NCI-H1092 treated with DMSO at 0.1 percent for 48 hours (cell line): ENCODE measurements around the gene PES1.
"Not testable (repeated sequence)": the region's sequence is repeated elsewhere in the genome, so short reads cannot be mapped to it uniquely, and the experiment has no call there.

Source experiments
- DNase-seq: peaks from one replicate; lab custom pipeline; 2025; lab: John Stamatoyannopoulos, UW

PES1 gene

DNA sequence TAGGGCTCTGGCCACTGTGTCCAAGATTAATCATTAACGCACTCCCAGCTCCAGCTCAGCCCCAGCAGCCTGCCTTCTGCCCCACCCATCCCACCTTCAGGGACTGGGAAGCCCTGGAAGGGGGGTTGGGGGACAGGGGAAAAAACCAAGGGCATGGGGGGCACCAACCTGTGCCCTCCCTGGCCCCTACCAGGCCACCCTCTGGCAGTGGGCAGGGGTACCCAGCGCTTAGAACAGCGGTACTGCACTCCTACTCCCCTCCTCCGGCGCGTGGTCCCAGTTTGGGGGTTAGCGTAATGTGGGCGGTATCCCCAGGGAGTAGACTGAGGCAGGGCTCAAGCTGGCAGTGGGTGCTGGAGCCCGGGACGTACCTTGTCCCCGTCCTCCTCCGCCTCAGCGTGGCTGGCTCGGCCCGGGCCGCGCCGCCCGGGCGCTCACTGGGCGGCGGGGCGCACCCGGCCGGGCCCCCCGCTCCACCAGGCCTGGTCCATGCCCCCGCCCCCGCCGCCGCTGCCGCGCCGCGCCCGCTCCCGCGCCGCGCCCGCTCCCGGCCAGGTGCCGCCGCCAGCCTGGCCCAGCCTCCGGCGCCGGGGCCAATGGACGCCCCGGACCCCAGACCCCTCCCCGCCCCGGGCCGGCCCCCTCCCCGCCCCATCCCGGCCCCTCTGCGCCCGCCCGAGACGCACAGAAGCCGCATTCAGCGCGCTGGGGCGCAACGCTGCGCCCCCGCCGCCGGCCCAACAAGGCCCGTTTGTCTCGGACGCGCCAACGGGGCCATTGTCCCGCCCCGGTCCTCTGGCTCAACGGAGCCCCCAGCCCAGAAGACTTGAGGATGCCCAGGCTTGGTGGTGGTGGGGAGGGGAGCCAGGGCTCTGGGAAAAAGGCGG lies 17.4 kb downstream of the PES1 start, which contains the start of gene GAL3ST1:
Gene GAL3ST1 (minus strand): TSS at position 571 of the 887 bp plus-strand sequence. CDS start 17,273 bp downstream, outside the sequence.
- no peak for DNase-seq

DNA sequence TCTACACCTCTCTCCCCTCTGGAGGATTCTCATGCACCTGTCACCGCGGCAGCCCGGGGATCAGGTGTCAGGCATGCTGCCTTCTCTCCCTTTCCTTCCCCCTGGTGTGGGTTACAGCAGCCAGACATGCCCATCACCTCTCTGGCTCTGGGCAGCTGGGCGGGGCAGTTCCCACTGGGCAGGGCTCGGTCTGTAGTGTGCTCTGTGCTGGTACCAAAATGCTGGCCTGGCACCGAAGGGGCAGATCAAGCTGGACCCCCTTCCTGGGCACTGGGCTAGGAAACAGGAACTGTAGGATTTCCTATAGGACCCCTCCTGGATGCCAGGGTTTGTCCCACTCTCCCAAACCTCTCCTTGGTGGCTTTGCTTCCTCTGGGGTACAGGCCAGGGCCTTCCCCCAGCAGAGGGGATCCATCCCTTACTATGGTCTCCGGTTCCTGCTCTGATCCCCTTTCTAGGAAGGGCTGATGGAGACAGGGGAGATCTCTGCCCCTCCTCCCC lies 18.1 kb downstream of the PES1 start:
- no peak for DNase-seq

DNA sequence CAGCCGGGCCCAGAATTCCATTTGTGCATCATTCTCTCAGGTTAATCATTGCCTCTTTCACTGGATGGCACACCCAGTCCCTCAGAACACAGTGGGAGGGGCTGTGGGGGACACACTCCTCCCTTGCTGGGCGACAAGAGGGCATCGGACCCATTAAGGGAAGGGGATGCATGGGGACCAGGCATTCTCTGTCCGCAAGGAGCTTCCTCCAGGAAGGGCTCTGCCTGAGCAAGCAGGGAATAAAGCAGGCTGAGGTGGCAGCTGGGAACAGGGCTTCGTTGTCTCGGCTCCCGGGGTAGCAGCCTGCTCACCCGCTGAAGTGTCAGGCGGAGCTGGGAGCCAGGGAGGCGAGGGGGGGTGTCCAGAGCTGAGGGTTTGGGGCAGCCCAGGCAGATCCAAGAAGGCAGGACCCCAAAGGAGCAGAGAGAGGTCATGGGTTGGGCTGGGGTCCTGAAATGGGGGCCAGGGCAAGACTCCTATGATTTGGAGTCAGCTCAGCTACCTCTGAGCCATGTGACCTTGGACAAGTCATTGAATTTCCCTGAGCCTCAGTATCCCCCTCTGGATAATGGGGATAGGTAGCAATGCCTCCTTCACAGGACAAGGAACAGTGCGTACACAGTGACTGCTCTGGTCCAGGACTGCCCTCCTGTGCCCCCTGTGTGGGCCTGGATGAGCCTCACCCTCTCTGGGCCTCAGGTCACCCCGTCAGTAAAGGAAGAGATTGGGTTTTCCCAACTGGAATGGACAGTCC lies 18.7 kb downstream of the PES1 start:
- DNase-seq, result no peak

DNA sequence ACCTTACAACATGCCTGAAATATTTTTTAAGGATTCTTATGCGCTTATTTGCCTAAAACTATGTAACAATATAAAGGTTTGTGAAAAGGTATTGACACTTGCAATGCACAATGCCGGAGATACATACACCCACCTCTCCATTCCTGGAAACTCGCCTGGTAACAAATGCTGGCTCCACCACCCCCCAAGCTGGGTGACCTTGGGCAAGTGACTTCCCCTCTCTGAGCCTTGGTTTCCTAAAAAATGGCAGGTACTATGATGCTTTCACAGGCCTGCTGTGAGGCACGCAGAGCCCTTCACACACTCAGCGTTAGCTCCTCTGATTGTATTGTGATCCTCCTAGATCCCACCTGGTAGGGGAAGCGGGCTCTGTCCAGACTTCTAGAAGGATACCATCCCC lies 19.5 kb downstream of the PES1 start:
- DNase-seq, result no peak

DNA sequence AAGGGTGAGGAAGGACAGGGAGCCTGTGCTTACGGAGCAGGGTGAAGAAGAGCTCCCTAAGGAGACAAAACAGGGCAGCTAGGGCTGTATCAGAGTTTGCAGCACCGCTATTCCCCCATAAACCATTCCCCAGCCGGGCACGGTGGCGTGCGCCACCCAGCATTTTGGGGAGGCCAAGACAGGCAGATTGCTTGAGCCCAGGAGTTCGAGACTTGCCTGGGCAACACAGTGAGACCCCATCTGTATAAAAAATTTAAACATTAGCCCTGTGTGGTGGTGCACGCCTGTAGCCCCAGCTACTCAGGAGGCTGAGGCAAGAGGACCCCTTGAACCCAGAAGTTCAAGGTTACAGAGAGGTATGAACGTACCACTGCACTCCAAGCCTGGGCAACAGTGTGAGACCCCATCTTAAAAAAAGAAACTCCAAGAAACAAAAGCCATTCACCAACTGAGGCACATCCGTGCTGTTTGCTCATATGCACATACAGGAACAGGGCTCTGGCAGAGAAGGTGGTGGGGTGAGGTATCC lies 22.0 kb downstream of the PES1 start:
- no peak for DNase-seq

DNA sequence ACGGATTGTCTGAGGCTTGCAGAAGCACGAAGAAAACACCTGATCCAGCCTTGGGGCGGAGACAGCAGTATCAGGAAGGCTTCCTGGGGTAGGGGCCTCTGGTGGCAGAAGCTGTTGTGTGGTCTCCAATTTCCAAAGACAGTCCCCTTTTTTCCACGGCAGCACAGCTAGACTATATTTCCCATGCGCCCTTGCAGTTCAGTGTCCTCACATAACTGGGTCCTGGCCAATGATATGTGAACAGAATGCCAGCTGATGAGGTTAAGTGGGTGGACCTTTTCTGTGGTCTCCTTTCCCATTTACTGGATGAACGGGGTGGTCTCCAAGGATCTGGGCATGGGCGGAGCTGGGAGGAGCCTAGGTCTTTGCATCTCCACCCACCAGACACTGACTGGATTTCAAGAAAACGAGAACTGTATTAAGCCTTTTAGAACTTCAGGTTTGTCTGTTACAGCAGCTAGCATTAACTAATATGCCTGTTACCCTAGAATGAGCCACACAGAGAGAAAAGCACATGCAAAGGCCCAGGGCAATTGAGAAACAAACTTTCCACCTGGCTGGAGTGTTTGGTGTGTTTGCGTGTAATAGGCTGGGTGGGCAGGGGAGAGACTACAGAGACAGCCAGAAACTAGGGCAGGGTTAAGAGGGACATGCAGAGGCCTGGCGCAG lies 23.4 kb downstream of the PES1 start:
- no peak for DNase-seq

DNA sequence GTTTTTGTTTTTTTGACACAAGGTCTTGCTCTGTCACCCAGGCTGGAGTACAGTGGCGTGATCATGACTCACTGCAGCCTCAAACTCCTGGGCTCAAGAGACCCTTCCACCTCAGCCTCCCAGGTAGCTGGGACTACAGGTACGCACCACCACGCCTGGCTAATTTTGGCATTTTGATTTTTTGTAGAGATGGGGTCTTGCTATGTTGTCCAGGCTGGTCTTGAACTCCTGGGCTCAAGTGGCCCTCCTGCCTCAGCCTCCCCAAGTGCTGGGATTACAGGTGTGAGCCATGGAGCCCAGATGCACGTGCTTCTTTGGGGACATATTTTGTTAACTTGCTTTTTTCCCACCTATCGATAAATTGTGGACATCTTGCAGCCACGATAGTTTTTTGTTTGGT lies 24.4 kb downstream of the PES1 start:
- not testable (repeated sequence) for DNase-seq

DNA sequence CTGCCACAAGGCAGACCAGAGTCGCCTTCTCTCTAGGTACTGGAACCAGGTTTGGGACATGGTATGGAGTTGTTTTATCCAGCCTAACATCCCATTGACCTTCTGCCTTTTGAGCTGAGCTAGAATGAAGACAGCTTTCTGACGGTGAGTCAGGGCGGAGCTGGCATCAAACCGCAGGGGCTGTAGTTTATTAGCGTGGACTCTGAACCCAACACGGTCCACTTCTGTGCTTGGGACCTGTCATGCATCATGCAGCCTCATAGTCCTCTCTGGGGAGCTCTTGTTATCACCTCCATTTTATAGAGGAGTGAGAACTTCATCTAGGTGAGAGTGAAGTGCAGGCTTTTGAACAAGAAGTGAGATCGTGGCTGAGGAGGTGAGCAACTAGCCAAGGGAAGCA lies 25.6 kb downstream of the PES1 start:
- DNase-seq, result no peak

DNA sequence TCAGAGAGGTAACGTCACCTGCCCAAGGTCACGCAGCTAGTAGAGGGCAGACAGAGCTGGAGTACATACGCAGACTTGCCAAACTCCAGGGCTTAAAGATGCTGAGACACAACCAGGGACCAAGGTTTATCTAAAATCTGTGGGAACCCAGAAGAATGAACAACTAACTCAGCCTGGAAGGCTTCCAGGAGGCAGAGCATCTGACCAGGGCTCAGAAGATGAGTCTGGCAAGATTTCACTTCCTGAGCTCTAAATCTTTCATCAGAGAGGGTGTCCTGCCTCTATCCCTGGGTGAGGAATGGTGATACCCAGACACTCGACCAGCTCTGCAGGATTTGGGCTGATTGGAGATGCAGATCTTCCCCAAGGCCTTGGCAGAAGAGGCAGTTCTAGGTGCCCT lies 26.4 kb downstream of the PES1 start:
- DNase-seq, result no peak

DNA sequence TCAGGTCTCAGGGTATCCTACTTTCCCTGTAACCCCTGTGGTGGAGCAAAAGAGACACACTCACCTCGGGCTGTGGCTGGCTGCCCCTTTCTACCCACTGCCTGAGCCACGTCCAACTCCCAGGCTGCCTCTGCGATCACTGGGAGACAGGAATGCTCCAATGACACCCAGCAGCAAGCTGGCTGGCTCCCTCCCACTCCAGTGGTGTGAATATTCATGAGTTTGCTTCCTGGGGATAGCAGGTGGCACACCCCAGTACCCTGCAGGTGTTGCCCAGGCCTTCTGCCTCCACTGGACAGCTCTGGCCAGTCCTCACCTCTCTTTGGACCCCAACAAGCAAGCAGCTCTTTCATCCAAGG lies 27.0 kb downstream of the PES1 start:
- no peak for DNase-seq

DNA sequence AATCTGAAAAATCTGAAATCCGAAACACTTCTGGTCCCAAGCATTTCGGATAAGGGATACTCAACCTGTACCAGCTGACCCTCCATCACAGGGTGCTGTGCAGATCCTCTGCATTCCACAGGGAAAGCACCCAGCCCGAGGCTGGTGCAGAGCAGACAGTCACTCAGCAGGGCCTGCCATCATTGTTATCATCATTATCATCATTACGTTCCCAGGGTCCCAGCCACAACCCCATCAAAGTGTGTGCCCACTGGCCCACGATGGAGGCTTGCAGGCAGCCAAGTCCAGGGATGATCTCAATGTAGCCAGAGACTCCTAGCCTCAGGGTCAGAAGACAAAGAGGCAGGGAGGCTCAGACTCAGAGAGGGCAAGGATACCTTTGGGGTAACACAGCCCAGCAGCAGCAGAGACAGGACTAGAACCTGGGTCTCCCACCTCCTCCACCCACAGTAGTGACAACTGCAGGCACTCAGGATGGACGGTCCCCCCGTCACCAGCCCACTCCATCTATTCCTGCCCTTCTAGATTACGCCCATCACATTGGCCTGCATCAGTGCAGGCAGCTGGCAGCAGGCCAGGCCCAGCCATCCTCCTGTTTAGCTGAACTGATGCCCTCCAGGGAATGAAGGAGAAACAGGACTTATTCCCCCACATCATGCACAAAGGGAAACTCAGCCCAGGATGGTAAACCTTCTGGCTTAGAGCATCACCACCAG lies 27.5 kb downstream of the PES1 start:
- DNase-seq, result no peak

DNA sequence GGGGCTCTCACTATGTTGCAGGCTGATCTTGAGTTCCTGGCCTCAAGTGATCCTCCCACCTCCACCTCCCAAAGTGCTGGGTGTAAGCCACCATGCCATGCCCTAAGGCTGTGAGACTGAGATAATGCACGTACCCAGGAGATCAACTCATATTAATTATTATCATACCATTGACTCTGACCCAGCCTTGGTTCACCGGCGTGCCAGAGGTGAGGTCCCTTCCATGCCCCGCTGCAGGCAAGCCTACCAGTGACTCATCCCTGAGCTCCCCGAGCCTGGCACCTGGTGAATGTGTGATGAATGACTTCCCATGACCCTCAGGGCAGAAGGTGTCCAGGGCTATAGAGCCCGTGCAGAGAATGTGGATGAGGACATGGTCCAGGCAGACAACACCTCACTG lies 29.3 kb downstream of the PES1 start:
- DNase-seq, result no peak

DNA sequence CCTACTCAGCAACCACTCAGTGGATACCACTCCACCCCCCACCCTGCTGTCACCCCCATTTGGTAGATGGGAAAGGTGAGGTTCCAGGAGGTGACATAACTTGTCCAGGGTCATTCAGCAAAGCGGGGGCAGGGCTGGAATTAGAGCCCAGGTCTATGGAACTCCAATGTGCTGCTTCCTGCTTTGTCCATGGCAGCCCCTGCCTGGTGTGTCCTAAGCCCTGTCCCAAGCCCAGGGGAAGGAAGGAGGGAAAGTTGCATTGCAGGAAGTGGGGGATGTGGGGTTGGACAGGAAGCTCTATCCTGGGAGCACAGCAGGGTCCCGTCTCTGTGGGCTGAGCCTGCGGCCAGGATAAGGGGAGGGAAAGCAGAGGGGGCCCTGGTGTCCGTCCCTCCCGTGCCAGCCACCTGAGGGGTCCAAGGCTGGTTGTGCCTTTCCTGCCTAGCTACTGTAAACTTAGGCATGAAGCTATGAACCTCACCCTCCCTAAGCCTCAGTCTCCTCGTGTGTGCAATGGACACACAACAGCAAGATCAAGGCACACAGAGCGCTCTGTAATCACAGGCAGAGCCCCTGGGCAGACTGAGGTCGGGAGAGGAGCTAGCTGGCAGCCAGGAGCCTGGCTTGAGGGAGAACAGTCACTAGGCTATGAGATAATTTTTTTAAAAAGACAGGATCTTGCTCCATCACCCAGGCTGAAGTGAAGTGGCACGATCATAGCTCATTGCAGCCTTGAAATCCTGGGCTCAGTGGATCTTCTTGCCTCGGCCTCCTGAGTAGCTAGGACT lies 30.1 kb downstream of the PES1 start:
- no peak for DNase-seq

DNA sequence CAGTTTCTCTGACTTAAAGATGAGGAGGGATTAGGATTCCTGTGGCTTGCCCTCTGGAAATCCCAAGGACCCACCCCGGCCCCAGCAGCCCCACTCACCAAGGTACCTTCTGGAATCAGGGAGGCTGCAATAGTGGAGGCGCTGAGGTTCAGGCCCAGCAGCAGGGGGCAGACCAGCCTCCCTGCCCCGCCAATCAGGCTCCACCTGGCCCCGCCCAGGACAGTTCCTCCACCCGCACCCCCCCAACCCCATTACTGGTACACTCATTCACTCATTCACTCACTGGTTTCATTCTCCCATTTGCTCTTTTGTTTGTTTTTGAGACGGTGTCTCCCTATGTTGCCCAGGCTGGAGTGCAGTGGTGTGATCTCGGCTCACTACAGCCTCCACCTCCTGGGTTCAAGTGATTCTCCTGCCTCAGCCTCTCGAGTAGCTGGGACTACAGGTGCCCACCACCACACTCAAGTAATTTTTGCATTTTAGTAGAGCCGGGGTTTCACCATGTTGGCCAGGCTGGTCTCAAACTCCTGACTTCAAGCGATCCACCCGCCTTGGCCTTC lies 31.0 kb downstream of the PES1 start:
- DNase-seq, result not testable (repeated sequence)

DNA sequence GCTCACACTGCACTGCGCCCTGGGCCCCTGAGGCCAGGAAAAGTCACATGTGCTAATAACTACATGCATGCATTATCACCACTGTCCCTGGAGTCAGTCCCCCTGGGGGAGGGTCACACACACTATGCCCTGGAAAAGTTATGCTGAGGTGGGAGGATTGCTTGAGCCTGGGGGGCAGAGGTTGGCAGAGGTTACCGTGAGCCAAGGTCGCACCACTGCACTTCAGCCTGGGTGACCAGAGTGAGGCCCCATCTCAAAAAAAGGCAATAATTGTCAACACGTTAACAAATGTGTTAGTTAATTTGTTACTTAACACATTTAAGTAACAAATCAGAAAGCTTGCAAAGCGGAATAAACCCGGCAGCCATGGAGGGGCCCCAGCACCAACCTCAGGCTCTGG lies 31.8 kb downstream of the PES1 start:
- DNase-seq, result no peak

DNA sequence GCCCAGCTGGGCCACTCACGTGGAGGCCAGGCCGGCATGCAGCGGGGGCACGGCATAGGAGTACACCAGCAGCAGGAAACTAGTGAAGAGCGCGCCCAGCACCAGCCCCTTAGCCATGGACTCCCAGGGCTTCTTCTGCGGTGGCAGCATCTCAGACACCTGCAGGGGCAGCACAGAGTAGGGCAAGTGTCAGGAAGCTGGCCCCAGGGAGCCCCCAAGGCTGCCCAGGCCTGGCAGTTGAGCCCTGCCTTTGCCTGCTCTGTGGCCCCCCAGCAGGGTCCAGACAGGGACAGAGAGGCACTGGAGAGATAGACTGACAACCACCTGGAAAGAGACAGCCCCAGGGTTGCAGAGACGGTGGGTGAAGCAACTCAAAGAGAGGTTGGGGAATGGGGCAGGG lies 34.5 kb downstream of the PES1 start:
- DNase-seq, result no peak

DNA sequence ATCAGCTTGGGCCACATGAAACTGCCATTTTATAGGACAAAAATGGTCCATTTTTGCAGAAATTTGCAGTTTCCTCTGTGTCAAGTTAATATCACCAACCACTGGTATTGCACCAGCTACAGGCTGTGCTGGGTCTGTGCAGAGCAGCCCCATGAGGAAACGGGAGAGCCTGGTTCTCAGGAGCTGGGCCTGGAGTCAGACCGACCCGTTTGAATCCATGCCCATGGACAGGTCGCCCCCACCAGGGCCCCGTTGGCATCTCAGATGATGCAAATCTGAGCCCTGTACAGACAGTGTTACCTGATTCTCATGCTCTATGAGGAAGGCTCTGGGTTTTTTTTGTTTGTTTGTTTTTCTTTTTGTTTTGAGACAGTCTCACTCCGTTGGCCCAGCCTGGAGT lies 35.3 kb downstream of the PES1 start:
- no peak for DNase-seq

DNA sequence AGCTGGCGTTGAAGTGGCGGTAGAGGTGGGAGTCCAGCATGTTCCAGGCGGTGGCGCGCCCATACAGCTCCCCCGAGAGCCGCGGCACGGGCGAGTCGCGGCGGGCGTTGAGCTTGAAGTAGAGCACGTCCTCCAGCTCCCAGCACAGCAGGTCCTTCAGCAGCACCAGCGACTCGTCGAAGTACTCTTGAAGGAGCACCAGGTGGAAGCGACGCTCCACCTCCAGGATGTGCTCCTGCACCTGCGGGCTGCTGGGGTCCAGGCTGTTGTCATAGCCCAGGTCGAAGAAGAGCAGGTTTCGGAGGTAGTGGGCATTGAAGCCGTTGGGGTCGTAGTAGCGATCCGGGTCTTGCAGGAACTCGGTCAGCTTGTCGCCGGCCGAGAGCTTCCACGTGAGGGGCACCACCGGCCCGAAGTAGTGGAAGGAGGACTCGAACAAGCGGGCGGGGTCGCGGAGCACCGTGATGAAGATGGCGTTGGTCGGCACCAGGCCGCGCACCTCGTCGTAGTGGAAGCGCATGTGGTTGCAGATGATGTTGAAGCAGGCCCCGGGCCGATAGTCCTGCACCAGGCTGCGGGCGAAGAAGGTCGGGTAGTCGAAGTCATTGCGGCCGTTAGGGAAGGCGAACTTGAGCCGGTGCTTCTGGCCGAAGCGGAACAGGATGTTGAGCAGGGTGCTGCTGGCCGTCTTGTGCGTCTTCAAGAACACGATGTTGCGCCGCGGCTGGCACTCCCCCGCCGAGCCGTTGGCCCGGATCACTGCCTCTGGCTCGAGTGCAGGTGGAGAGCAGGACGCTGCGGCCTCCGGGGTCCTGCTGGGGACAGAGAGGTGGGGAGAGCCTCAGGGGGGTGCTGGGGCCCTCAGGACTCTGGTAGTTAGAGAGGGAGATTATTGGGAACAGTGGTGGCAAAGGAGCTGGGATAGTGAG lies 36.2 kb downstream of the PES1 start:
- no peak for DNase-seq

DNA sequence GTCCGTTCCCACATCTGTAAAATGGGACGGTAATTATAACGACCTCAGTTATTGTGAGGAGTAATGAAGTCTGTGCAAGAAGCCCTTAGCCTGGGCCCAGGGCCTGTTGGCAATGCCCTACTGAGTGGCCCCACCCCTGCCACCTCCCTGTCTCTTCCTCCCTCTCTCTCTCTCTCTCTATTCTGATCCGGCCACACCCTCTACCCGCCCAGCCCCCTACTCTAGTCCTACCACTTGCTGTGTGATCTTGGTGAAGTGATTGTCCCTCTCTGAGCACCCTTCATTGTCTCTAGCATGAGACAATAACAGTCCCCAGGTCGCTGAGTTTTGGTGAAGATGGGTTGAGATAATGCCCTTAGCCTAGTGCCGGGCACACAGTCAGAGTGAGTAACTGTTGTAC lies 37.7 kb downstream of the PES1 start:
- DNase-seq, result no peak
